ENCODE measurements around the gene CD99. TPM values are rescaled to one million over a fixed set of nuclear protein-coding genes. Genes with fewer than 3 reads are reported as not detected.

The CD99 gene
- total and polyA plus RNA-seq, 2 of the 13 experiments (the other 11 are each of a cell fraction or from before 2014, with no cell fraction given), result 78.8 to 111 TPM

GRCh38 chrX:2662586-2662985 lies 28.5 kb upstream of the CD99 start (continued):
- TF ChIP-seq ZNF773 (CRISPR knock-in tag; IDR thresholded peaks at IDR 0.05; ENCODE audit: borderline replicate concordance), result no peak
- TF ChIP-seq ZNF550 (CRISPR knock-in tag; IDR thresholded peaks at IDR 0.05; ENCODE audit: borderline replicate concordance), result no peak
- TF ChIP-seq KDM5A (IDR thresholded peaks at IDR 0.05; ENCODE audit: borderline replicate concordance, low read length), result no peak
- TF ChIP-seq JUNB (CRISPR knock-in tag; IDR thresholded peaks at IDR 0.05; ENCODE audit: borderline replicate concordance), result no peak
- TF ChIP-seq ZSCAN20 (CRISPR knock-in tag; IDR thresholded peaks at IDR 0.05; ENCODE audit: borderline replicate concordance), result no peak
- no peak for TF ChIP-seq STAT6 (CRISPR knock-in tag; IDR thresholded peaks at IDR 0.05; ENCODE audit: borderline replicate concordance)
- TF ChIP-seq ZNF644 (CRISPR knock-in tag; IDR thresholded peaks at IDR 0.05; ENCODE audit: low read depth), result no peak

GRCh38 chrX:2664502-2664901 lies 26.6 kb upstream of the CD99 start:
- FAIRE-seq (no peak), ATAC-seq (no peak), DNase-seq (ENCODE audit: low spot score) (no peak)
- Histone ChIP-seq H4K20me1 (ENCODE audit: insufficient read depth, low read length) (no peaks in the 10 kb centered on the region), H3K79me2 (ENCODE audit: insufficient read depth, low read length) (no peaks in the 10 kb centered on the region), H3K36me3 (replicated peaks in 1 of 2; ENCODE audit: control insufficient read depth in 1 of 2, insufficient read depth in 2 of 2, low read length in 2 of 2) (no peaks in the 10 kb centered on the region), H3K27ac (ENCODE audit: extremely low read length, insufficient read depth, low read length) (no peak overlapping the region), H3K27me3 (ENCODE audit: control insufficient read depth in 1 of 2, insufficient read depth in 2 of 2, low read length in 2 of 2) (no peaks in the 10 kb centered on the region), H3K9ac (ENCODE audit: insufficient read depth, low read depth, low read length) (no peak overlapping the region), H2AFZ (ENCODE audit: low read length) (no peak overlapping the region), H3K4me2 (ENCODE audit: low read depth, low read length) (no peak overlapping the region), H3K9me3 (ENCODE audit: low read length) (no peaks in the 10 kb centered on the region), H3K4me1 (ENCODE audit: insufficient read depth, low read length) (peaks cover 26% of the 10 kb centered on the region), H3K4me3 (replicated peaks in 1 of 3; ENCODE audit: insufficient read depth in 1 of 3, low read depth in 2 of 3, low read length in 3 of 3) (no peak overlapping the region)
- ChIA-PET POLR2A (no interaction called here), CTCF (ENCODE audit: low intra/inter-chr PET ratio, low total read pairs) (no interaction called here)
- no TSS peak for BruUV-seq (replicated peaks)
- in situ Hi-C loops (cut with HindIII; ENCODE audit: extremely low pct_ligation_motif_present, low pct_unique_long_range_greater_than_20kb), result no loop called here
- intact Hi-C loops (cut with micrococcal nuclease; ENCODE audit: unreplicated experiment), result no loop called here
- 89% methylated on average over 10 of the region's 10 CpGs for WGBS (ENCODE audit: low lambda C conversion rate)
- no peak for TF ChIP-seq ETV6 (CRISPR knock-in tag; conservative IDR thresholded peaks at IDR 0.05)
- TF ChIP-seq ZNF563 (CRISPR knock-in tag; IDR thresholded peaks at IDR 0.05), result no peak
- TF ChIP-seq NKX3-1 (CRISPR knock-in tag; IDR thresholded peaks at IDR 0.05), result no peak
- no peak for TF ChIP-seq SP1 (IDR thresholded peaks at IDR 0.05)
- TF ChIP-seq SP1 (CRISPR knock-in tag; IDR thresholded peaks at IDR 0.05), result no peak
- TF ChIP-seq CHD2 (IDR thresholded peaks at IDR 0.05; ENCODE audit: low read depth, low read length), result no peak
- TF ChIP-seq HINFP (CRISPR knock-in tag; IDR thresholded peaks at IDR 0.05; ENCODE audit: low read depth), result no peak
- TF ChIP-seq ZNF256 (CRISPR knock-in tag; conservative IDR thresholded peaks at IDR 0.05), result no peak
- TF ChIP-seq NCOA5 (CRISPR knock-in tag; IDR thresholded peaks at IDR 0.05), result no peak
- TF ChIP-seq ELK4 (CRISPR knock-in tag; IDR thresholded peaks at IDR 0.05; ENCODE audit: borderline replicate concordance), result no peak
- no peak for TF ChIP-seq ZNF724P (CRISPR knock-in tag; IDR thresholded peaks at IDR 0.05; ENCODE audit: borderline replicate concordance)
- TF ChIP-seq SP2 (CRISPR knock-in tag; IDR thresholded peaks at IDR 0.05), result no peak
- no peak for TF ChIP-seq ZNF782 (CRISPR knock-in tag; IDR thresholded peaks at IDR 0.05; ENCODE audit: borderline replicate concordance)

All from HepG2 (cell line).